HG03354 (cell line): ENCODE data around the gene PIK3CG.
"Not testable (repeated sequence)": the region's sequence is repeated elsewhere in the genome, so short reads cannot be mapped to it uniquely, and the experiment has no call there.

ENCODE experiments used
- ATAC-seq: cut with Tn5 transposase; IDR thresholded peaks from one replicate; pipeline ENCODE4 v1.9.1; 2021; ENCODE audit warnings: mild to moderate bottlenecking; ENCODE audit not compliant: unreplicated experiment, poor library complexity, severe bottlenecking

The PIK3CG gene

DNA sequence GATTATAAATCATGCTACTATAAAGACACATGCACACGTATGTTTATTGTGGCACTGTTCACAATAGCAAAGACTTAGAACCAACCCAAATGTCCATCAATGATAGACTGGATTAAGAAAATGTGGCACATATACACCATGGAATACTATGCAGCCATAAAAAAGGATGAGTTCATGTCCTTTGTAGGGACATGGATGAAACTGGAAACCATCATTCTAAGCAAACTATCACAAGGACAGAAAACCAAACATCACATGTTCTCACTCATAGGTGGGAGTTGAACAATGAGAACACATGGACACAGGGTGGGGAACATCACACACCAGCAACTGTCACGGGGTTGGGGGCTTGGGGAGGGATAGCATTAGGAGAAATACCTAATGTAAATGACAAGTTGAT lies 59.4 kb downstream of the PIK3CG start:
- ATAC-seq, result not testable (repeated sequence)

DNA sequence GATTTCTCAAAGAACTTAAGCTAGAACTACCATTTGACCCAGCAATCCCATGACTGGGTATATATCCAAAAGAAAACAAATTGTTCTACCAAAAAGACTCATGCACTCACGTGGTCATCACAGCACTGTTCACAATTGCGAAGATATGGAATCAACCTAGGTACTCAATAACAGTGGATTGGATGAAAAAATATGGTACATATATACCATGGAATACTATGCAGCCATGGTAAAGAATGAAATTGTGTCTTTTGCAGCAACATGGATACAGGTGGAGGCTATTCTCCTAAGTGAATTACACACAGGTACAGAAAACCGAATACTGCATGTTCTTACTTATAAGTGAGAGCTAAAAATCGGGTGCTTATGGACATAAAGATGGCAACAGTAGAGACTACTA lies 61.8 kb downstream of the PIK3CG start:
- no peak for ATAC-seq

DNA sequence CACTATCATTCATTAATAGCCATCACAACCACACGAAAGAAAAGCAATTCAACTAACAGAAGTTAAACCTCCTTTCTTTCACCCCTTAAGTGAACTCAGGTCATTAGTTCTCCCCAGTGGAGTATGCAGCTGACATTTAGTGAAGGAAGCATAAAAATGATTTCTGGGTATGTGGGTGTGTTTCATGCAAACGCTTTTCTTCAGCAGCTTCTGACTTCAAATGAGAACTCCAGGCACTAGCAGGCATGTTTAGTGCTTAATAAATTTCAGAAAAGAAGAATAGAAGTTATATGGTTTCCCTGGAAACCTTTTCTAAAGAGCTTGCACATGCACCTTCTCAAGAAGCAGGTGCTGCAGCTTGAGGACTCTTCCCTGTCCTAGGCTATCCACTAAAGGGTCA lies 62.5 kb downstream of the PIK3CG start:
- ATAC-seq, result no peak

DNA sequence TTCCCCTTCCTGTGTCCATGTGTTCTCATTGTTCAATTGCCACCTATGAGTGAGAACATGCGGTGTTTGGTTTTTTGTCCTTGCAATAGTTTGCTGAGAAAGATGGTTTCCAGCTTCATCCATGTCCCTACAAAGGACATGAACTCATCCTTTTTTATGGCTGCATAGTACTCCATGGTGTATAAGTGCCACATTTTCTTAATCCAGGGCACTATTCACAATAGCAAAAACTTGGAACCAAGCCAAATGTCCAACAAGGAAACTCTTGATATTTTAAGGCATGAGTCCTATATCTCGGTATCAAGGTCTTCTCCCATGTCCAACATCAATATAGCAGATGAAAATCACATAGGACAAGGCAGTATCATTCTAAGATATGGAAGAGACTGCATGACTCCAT lies 64.5 kb downstream of the PIK3CG start:
- not testable (repeated sequence) for ATAC-seq

DNA sequence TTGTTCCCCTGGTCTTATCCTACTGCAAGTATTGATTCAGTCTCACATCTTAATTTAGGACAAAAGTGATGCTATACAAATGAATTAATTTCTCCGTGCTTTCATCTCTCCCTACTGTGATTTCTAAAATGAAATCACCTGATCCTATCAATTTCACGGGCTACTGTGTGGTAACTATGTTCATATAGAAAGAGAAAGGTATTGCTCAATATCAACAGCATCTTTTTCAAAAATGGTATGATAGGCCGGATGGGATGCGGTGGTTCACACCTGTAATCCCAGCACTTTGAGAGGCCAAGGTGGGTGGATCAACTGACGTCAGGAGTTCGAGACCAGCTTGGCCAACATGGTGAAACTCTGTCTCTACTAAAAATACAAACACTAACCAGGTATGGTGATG lies 71.2 kb downstream of the PIK3CG start:
- no peak for ATAC-seq

DNA sequence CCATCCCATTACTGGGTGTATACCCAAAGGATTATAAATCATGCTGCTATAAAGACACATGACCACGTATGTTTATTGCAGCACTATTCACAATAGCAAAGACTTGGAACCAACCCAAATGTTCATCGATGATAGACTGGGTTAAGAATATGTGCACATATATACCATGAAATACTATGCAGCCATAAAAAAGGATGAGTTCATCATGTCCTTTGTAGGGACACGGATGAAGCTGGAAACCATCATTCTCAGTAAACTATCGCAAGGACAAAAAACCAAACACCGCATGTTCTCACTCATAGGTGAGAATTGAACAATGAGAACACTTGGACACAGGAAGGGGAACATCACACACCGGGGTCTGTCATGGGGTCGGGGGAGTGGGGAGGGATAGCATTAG lies 73.0 kb downstream of the PIK3CG start:
- ATAC-seq, result not testable (repeated sequence)

DNA sequence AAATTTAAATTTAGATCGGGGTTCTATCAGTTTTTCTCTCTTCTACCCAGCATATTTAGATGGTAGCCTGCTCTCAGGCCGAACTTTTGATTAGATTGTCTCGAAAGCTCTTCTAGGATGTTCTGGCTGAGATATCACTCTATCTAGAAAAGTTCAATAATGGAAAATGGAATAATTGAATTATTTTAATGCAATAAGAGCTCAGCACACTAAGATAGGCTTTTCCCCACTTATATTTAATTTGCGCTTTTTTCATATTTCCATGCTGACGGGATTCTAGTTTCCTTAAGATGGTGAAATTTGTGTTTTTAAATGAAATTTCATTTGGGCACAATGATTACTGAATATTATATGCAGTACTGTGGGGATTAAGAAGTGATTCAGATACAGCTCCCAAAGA lies 73.7 kb downstream of the PIK3CG start:
- no peak for ATAC-seq

DNA sequence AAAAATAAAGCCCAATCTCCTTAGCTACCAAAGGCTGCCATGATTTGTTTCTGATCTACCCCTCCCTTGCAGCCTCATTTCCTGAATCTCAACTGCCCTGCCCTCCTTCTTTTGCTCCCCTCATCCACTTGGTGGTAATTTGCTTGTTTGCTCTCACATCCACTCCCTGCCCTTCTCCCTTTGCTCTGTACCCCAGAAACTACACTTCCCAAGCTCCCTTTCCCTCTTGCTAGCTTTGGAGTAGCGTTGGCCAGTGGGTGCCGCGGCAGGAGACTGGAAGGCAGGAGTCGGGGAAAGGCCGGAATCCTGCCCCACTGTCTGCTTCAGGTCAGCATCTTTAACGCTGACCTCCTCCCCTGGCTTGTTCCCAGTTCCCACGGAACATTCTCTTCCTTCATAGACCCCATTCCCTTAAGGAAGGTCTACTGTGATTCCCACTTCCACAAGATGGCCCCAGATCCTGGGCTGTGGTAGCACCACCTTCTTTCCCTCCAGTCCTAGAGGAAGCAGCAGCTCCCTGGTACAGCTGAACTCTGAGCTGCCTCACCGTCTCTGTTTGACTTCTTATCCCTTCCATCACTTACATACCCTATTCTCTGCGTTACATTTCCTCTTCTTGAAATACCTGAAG lies 79.1 kb downstream of the PIK3CG start:
- no peak for ATAC-seq

DNA sequence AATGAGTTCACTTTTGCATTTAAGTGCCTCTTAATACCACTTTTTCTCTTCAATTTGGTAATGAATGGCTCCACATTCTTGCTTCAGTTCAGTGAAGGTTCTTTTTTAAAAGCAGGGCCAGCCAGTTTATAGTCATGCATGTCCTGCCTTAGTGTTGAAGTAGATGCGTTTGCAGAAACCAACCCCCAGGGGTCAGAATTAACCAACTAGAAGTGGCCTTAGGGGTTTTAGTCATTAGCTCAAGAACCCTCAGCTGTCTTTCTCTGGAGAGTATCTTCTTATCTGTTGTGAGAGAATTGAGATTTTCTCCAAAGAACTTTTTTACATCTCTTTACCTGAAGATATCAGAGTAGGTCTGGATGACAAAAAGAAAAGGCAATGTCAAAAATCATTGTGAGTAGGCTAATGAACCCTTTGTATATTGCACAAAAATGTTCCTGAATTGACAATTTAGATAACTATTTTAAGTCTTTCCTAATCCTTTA lies 82.2 kb downstream of the PIK3CG start:
- peak; percentile 80 for ATAC-seq

DNA sequence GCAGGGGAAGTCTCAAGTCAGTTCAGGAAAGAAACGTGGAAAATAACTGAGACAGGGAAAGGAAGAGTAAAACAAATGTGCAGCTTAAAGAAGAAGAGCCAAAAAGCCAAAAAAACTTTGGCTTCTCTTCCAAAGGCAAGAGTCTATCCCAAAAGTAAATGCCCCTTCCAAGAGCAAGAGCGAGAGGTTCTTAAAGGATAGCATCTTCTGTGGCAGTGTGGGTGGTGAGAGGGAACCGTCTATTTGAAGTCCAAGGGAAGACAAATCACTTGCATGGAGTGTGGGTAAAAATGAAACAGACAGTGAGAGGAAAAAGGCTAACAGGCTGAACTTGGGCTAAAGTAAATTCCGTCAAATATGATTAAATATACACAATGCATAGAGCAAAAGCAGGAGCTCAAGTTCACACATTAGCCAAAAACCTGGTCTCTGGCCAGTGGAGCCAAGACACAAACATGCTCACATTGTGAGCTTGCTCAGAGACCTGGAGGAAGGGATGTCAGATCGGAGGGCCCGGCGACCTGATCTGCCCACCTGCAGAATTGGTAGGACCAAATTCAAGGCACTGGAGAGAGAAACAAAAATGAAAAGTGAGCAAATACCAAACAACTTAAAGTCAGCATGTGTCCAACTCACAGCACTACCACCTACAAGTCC lies 87.0 kb downstream of the PIK3CG start:
- no peak for ATAC-seq

DNA sequence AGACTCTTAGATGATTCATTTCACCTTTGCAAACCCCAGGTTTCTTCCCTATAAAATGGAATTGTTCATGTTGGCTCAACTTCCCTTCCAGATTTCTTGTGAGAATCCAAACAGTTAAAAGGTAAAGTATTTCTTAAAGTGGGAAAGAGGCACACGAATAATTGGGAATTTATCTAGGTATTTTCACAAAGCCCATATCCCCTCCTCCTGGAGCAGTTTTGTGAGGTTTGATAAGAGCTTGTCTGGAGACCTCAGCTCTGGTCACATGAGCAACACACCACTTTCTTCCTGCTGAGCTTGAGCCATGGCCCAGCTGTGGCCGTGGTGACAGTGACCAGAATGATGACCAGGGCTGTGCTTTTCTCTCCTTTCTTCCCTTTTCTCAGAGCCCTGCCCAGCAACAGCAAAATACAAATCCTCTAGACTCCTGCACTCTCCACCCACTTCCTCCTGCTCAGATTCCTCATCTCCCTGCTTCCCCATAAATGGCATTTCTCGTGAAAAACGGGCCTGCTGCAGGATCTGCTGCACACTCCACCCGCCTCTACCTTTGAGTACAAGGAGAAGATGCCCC lies 87.7 kb downstream of the PIK3CG start:
- no peak for ATAC-seq

DNA sequence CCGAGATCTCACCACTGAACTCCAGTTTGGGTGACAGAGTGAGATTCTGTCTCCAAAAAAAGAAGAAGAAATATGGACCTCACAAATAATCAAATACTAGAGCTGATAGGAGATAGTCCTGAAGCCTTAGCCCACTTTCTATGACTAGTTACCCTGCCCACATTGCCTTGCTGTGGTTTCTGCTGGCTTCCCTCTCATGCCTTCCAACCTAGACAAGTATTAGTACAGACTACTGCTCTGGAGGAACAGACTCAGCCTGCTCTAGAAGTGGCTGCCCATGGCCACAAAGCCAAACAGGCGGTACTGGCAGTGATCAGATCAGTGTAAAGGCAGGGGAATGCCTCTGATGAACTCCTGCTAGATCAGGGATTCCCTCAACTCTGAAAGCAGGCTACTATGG lies 89.8 kb downstream of the PIK3CG start:
- ATAC-seq, result no peak

DNA sequence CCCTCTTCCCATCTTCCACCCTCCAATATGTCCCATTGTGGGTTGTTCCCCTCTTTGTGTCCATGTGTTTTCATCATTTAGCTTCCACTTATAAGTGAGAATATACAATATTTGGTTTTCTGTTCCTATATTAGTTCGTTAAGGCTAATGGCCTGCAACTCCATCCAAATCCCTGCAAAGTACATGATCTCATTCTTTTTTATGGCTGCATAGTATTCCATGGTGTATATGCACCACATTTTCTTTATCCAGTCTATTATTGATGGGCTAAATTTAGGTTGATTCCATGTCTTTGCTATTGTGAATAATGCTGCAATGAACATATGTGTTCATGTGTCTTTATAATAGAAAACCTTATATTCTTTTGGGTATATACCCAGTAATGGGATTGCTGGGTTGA lies 90.8 kb downstream of the PIK3CG start:
- not testable (repeated sequence) for ATAC-seq
